ENCODE measurements around the gene VRK1.

Gene VRK1

DNA sequence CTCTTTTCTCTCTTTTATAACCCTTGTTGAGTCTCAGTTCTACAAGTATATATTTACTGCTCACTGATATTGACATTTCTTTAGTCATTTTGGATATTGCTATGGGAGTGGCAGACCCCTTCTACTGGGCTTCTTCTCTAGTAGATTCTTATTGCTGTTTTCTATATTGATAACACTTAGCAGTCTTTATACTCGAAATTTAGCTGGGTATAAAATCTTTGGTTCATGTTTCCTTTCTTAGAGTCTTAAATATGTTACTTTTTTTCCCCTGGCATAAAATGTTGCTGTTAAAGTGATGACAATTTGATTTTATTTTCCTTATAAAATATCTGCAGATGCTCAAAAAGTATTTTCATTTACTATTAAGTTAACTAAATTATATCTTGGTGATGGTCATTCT is 32.6 kb downstream of the VRK1 start:
- Mint-ChIP-seq H3K4me3 (no peak overlapping the region), H3K27ac (no peak overlapping the region), H3K27me3 (no peaks in the 10 kb centered on the region), H3K9me3 (peaks cover 17 to 25% of the 10 kb centered on the region in 2 donors), H3K4me1 (peaks cover 20% of the 10 kb centered on the region)
- ATAC-seq: no peak
- no peak for DNase-seq

DNA sequence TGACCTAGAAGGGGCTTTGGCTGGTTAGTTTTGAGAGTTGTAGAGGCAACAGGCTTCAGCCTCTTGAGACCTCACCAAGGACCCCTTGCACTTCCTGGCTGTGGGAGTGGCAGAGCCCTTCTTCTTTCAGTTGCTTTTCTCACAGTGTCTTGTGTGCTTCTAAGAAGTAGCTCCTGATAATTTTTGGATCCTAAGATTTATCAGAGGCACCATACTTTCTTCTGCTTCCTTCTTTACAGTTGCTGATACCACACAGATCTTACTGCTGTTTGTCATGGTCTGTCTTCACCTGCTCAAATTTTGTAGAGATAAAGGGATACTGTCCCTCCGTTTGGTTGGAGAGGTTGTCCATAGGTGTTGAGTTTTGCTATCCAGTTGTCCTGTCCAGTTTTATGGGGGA is 33.8 kb downstream of the VRK1 start:
- peak overlapping the region in 1 of 2 donors; percentile 81 for H3K27ac Mint-ChIP-seq
- H3K4me1 Mint-ChIP-seq: peaks cover 10% of the 10 kb centered on the region
- H3K9me3 Mint-ChIP-seq: peaks cover 17 to 25% of the 10 kb centered on the region in 2 donors
- no peak overlapping the region for H3K4me3 Mint-ChIP-seq
- no peak for DNase-seq
- no peak for ATAC-seq
- H3K27me3 Mint-ChIP-seq: no peaks in the 10 kb centered on the region

DNA sequence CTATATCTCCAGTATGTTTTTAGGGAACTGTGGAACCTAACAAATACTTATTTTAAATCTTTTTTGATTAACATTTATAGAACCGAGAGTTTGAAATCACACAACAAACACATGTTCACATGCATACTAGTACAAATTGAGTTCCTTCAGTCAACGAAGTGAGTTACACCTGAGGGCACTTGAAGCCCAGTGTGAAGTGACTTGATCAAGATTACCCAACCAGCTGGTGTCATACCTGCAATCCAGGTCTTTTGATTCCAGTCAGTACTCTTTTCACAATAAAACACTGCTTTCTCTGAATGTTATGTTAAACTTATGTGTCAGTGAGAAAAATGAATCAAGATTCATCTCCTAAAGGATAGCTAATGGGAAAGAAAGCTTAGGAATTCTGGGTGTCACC is 35.2 kb downstream of the VRK1 start:
- ATAC-seq: no peak
- Mint-ChIP-seq H3K27me3 (no peaks in the 10 kb centered on the region), H3K9me3 (peaks cover 17 to 23% of the 10 kb centered on the region in 2 donors), H3K4me3 (no peak overlapping the region), H3K4me1 (peaks cover 10% of the 10 kb centered on the region), H3K27ac (no peak overlapping the region)
- DNase-seq: no peak

DNA sequence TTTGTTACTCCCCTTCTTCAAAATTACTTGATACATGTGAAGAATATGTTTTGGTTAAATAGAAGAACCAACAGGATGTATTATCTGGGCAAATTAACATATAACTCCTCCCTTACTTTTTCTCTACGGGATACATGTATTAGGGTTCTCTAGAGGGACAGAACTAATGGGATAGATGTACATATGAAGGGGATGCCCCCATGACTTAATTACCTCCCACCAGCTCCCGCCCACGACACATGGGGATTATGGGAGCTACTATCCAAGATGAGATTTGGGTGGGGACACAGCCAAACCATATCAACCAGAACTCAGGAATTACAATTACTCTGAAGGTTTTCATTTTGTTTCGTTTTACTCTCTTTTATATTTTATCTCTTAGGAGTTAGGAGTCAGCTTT is 41.3 kb downstream of the VRK1 start:
- Mint-ChIP-seq H3K27ac (no peak overlapping the region), H3K9me3 (no peaks in the 10 kb centered on the region), H3K4me1 (no peaks in the 10 kb centered on the region), H3K27me3 (no peaks in the 10 kb centered on the region), H3K4me3 (no peak overlapping the region)
- DNase-seq (no peak), ATAC-seq (no peak)

DNA sequence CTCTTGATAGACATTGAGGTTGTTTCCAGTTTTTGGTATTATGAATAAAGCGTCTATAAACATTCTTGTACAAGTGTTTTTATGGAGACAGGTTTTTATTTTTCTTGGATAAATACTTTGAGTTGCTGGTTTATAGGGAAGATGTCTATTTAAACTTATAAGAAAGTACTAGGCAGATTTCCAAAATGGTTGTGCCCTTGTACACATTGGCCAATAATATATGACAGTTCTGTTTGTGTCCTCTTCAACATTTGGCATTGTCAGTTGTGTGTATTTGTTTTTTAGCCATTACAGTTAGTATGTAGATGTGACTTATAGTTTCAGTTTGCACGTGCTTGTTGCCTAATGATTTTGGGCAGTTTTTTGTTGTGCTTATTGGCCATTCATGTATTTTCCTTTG is 42.1 kb downstream of the VRK1 start:
- Mint-ChIP-seq H3K4me1 (no peaks in the 10 kb centered on the region), H3K27ac (no peak overlapping the region), H3K9me3 (no peaks in the 10 kb centered on the region), H3K4me3 (no peak overlapping the region), H3K27me3 (no peaks in the 10 kb centered on the region)
- no peak for ATAC-seq
- no peak for DNase-seq

DNA sequence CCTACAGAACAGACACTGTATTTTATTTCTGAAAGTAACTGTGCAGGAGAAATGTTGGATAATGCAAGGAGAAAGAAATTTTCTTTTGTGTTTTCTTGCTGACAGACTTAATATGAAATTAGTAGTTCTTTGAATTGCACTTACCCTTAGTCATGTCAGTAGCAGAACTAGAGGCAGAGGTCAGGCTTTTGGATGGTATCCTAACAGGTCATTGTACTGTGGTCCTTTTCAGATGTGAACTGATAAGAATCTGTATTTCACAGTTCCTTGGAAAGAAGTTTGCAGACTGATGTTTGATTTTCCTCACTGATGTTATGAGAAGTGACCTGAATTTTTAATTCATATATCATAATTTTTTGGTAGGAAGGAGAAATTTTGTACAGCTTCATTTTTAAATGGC is 46.0 kb downstream of the VRK1 start:
- no peak for ATAC-seq
- Mint-ChIP-seq H3K4me1 (no peaks in the 10 kb centered on the region), H3K4me3 (no peak overlapping the region), H3K27ac (no peak overlapping the region), H3K9me3 (no peaks in the 10 kb centered on the region), H3K27me3 (no peaks in the 10 kb centered on the region)
- no peak for DNase-seq

DNA sequence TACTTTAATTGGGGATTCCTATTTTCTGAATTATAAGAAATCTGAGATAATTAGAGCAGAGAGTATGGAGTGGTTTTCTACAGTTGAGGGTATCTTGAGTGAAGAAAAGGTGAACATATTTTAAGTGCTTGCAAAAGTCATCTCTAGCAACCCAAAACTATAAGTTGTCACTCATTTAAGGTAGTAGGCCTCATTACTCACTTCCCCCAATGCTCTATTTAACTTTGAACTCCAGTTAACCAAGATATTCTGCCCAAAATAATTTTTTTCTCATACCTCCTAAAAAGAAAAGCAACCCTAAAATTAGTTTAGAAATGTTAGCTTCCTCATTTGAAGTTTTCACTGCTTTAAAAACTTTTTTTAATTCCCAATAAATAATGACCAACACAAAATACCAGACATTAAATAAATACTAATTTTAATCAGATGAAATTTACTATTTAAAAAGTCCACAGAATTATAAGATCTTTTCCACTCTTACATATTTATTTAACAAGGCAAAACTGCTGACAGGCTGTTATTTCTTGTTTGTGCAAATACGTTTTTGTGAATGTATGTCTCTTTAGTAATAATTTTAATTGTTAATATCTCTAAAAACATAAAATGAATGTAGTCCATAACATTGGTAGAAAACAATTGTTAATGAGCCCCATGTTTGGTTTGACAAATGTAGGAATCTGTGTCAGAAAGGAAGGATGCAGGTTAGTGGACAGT is 47.8 kb downstream of the VRK1 start:
- Mint-ChIP-seq H3K27ac (no peak overlapping the region), H3K9me3 (no peaks in the 10 kb centered on the region), H3K27me3 (no peaks in the 10 kb centered on the region), H3K4me3 (no peak overlapping the region), H3K4me1 (no peaks in the 10 kb centered on the region)
- no peak for ATAC-seq
- no peak for DNase-seq

DNA sequence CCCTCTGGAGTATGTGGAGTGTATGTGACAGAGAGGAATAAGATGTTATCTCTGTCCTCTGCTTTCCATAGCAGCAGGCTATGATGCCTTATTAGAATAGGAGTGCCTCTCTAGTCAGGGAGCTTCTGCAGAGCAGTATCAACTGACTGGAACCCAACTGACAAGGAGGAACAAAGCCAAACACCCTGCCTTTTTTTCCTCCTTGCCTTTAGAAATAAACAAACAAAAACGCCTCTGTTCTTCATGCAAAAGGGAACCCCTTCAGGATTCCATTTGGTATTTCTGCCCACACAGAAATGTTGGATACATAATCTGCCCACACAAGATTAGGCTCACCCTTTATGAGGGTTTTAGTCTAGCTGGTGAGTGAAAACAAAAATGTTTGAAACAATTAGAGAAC is 50.3 kb downstream of the VRK1 start:
- Mint-ChIP-seq H3K27ac (no peak overlapping the region), H3K4me3 (no peak overlapping the region), H3K9me3 (no peaks in the 10 kb centered on the region), H3K27me3 (no peaks in the 10 kb centered on the region), H3K4me1 (peaks cover 11% of the 10 kb centered on the region)
- ATAC-seq: no peak
- DNase-seq: no peak

DNA sequence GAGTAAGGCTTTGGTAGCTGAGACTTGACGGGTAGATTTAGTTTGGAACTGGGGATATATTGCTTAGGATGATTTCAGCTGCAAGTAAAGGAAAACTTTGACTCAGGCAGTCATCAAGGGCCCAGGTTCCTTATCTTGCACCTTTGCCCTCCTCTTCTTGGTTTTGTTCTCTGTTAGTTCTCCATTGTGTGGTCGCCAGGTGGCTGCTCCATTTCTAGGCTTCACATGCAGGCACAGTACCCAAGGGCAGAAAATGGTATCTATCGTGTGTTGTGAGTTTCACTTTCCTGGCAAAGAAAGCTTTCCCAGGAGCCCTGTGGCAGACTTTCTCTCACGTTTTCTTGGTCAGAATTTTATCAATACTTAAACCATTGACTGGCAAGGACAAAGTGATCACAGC is 50.8 kb downstream of the VRK1 start:
- no peak for ATAC-seq
- no peak overlapping the region for H3K4me3 Mint-ChIP-seq

DNA sequence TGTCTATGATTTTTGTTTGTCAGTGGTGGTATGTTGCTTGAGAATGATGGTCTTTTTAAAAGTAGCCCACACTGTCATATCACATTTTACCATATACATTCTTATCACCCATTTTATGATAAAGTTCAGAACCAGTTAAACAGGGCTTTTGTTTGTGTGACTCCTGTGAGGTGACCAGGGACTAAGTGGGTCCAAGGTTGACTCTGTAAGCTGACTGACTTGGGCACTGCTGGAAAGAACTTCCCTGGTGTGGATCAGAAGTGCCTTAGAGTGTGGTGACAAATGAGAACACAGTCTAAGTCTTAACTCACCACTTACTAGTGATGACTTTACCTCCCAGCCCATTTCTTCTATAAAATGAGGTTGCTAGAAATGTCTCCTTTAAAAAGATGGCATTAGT is 52.6 kb downstream of the VRK1 start:
- DNase-seq (no peak), ATAC-seq (no peak)
- H3K9me3 Mint-ChIP-seq: no peaks in the 10 kb centered on the region
- no peak overlapping the region for H3K4me3 Mint-ChIP-seq
- no peaks in the 10 kb centered on the region for H3K27me3 Mint-ChIP-seq
- H3K27ac Mint-ChIP-seq: no peak overlapping the region
- peaks cover 15% of the 10 kb centered on the region for H3K4me1 Mint-ChIP-seq

More for the DNA sequence above, 50.8 kb downstream of the VRK1 start:
- Mint-ChIP-seq H3K4me1 (peaks cover 15% of the 10 kb centered on the region), H3K27me3 (no peaks in the 10 kb centered on the region), H3K9me3 (no peaks in the 10 kb centered on the region), H3K27ac (no peak overlapping the region)
- no peak for DNase-seq

DNA sequence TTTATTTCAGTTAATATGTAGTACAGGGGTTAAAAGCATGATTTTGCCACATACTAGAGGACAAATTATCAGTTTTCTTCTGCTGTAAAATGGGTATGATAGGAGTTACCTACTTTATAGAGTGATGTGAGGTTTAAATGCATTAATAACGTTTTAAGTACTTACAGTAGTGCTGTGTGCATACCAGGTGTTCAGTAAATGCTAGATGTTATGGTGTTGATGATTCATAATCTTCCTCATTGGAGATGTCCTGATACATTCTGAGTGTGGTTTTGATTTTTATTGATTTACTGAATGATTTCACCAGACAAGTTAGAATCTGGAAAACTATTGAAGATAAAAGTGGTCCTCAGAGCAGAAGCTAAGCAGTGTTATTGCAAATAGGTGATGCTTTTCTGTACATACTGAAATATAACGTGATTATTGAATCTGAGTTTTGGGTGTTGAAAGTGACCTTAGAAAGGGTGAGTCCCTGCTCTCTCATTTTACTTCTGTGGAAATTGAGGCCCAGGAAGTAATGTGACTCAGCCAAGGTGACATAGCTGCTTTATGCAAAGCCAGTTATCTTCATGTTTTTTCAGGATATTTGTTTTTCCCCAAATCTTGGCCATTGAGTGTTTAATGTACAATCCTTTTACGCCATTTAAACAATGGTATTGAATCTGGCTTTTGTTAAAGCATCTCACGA is 54.7 kb downstream of the VRK1 start:
- Mint-ChIP-seq H3K9me3 (no peaks in the 10 kb centered on the region), H3K27ac (no peak overlapping the region), H3K27me3 (no peaks in the 10 kb centered on the region), H3K4me1 (peaks cover 15% of the 10 kb centered on the region), H3K4me3 (no peak overlapping the region)
- ATAC-seq: no peak
- no peak for DNase-seq

DNA sequence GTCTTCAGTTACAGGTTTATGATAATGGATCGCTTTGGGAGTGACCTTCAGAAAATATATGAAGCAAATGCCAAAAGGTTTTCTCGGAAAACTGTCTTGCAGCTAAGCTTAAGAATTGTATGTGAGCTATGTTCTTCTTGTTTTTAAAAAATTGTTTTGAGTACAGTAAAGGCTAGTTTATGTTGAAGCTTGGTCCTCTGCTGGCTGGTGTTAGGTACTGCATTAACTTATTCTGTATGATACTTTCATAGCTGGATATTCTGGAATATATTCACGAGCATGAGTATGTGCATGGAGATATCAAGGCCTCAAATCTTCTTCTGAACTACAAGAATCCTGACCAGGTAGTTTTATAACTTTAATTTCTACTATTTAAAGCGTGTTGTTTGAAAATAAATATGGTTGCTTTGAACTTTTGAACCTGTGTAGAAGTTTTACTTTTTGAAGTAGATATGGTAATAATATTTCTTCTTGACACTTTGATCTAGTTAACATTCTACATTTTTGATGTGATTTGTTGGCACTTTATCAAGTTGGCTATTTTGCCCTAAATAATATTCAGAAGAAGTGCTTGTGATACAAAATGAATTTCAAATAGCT is 55.7 kb downstream of the VRK1 start:
- Mint-ChIP-seq H3K4me3 (no peak overlapping the region), H3K27me3 (no peaks in the 10 kb centered on the region), H3K9me3 (no peaks in the 10 kb centered on the region), H3K27ac (no peak overlapping the region), H3K4me1 (peaks cover 15% of the 10 kb centered on the region)
- DNase-seq (no peak), ATAC-seq (no peak)

DNA sequence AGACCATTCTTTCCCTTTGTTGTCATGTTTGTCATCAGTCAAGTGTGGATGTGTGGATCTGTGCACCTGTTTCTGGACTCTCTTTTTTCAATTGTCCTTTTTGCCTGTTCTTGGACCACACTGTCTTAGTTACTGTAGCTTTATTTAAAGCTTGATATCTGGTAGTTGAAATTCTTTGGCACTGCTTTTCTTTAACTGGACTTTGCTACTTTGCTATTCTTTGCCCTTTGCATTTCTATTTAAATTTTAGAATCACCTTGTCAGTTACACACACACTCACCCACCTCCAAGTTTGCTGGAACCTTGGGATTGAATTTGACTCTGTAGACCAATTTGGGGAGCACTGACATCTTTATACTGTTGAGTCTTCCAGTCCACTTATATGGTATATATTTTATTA is 61.5 kb downstream of the VRK1 start:
- ATAC-seq (no peak), DNase-seq (no peak)
- Mint-ChIP-seq H3K4me1 (no peaks in the 10 kb centered on the region), H3K9me3 (no peaks in the 10 kb centered on the region), H3K27ac (no peak overlapping the region), H3K4me3 (no peak overlapping the region), H3K27me3 (no peaks in the 10 kb centered on the region)

DNA sequence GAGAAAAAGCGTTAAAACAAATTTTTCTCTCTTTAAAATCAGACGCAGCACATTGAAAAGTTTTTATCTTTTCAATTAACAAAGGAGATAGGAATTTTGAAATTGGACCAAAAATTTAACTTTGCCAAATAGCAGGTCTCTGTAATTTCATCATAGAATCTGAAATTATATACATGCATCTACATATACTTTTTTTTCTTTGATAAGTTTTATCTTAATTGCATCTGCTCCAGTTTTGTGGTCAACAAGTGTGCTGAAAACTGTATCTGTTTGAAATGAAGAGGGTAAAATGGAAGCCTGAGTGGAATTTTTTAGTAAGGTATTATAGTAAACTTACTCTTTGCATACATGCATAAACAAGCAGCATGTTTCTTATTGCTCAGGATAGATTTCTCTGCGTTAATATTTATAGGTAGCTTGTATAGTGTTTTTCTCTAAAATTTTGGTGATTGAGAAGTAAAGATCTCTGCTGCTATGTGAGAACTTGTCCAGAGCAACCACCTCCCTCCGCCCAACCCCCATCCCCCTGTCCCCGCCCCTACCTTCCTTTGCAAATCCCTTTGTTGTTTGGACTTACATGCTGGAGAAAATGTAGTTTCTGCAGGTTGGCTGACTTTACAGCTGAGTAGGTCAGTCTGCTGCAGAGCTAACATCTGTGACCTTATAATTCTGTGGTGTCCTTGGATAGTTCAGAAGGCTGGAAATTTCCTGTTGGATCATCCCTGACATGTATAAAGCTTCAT is 64.6 kb downstream of the VRK1 start:
- DNase-seq (no peak), ATAC-seq (no peak)
- Mint-ChIP-seq H3K9me3 (no peaks in the 10 kb centered on the region), H3K4me3 (no peak overlapping the region), H3K27me3 (no peaks in the 10 kb centered on the region), H3K4me1 (no peaks in the 10 kb centered on the region), H3K27ac (no peak overlapping the region)

DNA sequence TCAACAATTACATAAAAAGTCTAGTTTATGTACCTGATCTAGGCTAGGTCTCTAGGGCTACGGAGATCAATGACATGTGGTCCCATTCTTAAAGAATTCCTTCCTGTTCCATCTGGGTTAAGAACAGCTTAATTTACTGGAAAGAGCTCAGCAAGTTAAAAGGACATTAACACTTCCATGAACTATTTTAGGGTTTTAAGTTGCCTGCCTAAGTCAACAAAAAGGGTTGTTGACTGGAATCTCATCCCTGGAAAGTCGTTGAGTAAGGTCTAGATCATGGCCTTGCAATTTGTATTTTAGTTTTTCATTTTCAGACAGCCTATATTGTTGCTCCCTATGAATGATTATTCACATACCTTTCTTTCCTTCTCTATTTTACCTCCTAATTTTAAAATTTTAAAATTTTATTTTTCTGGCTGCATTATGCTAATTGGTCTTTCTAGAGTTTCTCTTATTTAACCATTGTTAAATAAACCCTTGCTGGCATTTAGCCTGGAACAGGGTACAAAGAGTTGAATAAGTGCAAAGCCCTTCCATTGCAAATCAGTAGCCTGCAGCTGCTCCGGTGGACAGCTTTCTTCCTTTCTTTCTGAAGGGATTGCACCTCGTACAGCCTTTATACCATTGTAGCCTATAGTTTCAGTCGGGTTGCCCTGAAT is 66.3 kb downstream of the VRK1 start:
- no peaks in the 10 kb centered on the region for H3K27me3 Mint-ChIP-seq
- H3K4me1 Mint-ChIP-seq: no peaks in the 10 kb centered on the region
- H3K27ac Mint-ChIP-seq: no peak overlapping the region
- DNase-seq: no peak
- no peak for ATAC-seq
- H3K4me3 Mint-ChIP-seq: no peak overlapping the region
- no peaks in the 10 kb centered on the region for H3K9me3 Mint-ChIP-seq

DNA sequence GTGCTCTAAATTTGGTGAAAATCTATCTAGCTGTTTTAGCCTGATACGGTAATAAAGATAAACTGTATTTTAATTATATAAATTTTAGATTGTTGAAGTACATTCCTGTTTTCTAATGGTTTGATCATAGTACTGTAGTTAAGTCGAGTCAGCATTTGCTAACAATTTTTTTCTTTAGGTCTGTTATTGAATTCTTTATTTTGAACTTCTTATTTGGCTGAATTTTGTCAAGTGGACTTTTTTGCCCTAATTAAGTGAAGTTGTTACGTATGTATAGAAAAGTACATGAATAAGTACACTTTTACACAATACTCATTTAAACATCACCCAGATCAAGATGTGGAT is 66.8 kb downstream of the VRK1 start:
- DNase-seq (no peak), ATAC-seq (no peak)
- no peak overlapping the region for H3K27ac Mint-ChIP-seq
- H3K27me3 Mint-ChIP-seq: no peaks in the 10 kb centered on the region
- H3K9me3 Mint-ChIP-seq: no peaks in the 10 kb centered on the region
- no peaks in the 10 kb centered on the region for H3K4me1 Mint-ChIP-seq
- H3K4me3 Mint-ChIP-seq: no peak overlapping the region
